ENCODE data around the gene YIF1A.

YIF1A gene

DNA sequence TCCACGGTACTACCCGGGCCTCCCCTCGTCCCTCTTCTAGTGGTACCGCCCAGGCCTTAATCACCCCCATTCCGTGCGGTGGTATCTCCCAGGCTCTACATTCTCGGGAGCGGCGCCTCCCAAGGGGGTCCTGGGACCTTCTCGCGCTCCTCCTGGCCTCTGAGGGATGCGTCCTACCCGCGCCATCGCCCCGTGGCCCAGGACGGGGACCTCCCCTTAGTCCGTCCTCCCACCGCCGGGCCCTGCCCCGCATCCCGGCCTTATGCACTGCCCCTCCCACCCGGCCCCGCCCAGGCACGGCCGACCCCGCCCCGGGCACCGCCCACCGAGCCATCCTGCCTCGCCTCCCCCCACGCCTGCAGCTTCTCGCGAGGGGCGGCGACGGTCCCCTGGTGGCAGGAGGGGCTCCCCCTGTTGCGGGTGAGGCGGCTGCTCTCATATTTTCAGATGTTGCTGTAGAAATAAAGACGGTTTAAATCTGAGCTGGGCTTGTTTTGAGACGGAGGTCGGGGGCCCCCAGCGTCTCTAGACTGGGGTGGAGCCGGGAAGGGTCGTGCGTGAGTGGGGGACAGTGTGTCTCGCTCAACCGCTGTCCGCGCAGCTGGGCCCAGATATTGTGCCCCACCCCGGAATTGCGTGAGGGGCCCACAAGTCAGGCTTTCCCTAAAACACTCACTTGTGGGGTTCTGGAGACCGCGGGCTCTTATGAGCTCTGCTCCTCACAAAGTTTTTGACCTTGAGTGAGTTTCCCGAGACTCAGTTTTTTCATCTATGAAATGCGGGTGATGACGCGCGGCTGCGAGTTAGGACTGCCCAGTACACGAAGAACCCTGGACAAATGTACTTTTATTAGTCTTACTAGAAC is 21.3 kb downstream of the YIF1A start (continued):
- TF ChIP-seq, protein P1, sequence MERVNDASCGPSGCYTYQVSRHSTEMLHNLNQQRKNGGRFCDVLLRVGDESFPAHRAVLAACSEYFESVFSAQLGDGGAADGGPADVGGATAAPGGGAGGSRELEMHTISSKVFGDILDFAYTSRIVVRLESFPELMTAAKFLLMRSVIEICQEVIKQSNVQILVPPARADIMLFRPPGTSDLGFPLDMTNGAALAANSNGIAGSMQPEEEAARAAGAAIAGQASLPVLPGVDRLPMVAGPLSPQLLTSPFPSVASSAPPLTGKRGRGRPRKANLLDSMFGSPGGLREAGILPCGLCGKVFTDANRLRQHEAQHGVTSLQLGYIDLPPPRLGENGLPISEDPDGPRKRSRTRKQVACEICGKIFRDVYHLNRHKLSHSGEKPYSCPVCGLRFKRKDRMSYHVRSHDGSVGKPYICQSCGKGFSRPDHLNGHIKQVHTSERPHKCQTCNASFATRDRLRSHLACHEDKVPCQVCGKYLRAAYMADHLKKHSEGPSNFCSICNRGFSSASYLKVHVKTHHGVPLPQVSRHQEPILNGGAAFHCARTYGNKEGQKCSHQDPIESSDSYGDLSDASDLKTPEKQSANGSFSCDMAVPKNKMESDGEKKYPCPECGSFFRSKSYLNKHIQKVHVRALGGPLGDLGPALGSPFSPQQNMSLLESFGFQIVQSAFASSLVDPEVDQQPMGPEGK (tag by site-specific recombination; IDR thresholded peaks at IDR 0.05) = peak; percentile 83
- TF ChIP-seq GLIS2 (tag by site-specific recombination; IDR thresholded peaks at IDR 0.05) (peak; percentile 87; the same call in 1 of the 2 replicates), EGR2 (tag by site-specific recombination; IDR thresholded peaks at IDR 0.05; ENCODE audit: low read depth) (0 out of 2 replicates have a peak, but pooled peaks have one; percentile 16), ZNF354C (tag by site-specific recombination; IDR thresholded peaks at IDR 0.05; ENCODE audit: borderline replicate concordance, low read depth) (no peak)
- TF ChIP-seq, protein P2, sequence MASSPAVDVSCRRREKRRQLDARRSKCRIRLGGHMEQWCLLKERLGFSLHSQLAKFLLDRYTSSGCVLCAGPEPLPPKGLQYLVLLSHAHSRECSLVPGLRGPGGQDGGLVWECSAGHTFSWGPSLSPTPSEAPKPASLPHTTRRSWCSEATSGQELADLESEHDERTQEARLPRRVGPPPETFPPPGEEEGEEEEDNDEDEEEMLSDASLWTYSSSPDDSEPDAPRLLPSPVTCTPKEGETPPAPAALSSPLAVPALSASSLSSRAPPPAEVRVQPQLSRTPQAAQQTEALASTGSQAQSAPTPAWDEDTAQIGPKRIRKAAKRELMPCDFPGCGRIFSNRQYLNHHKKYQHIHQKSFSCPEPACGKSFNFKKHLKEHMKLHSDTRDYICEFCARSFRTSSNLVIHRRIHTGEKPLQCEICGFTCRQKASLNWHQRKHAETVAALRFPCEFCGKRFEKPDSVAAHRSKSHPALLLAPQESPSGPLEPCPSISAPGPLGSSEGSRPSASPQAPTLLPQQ (tag by site-specific recombination; IDR thresholded peaks at IDR 0.05) = peak; percentile 82

DNA sequence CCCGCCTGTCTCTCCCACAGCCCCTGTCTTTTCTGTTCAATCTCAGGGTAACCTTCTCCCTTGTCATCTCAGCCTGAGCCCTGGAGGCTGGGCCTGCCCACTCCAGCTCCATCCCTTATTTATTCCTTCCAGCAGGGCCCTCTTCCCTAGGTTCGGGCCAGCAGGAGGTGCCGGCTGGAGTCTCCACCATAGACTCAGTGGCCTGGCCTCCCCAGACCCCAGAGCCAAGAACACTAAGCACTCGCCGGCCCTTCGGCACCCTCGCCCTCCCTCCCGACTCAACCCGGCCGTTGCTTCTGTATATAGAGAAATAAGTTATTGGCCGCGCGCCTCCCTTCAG is 21.9 kb downstream of the YIF1A start:
- Histone ChIP-seq H3K9me3 (ENCODE audit: control insufficient read depth, insufficient read depth, low read depth, low read length) (no peaks in the 10 kb centered on the region), H3K4me1 (ENCODE audit: control insufficient read depth, insufficient read depth, low read length) (peaks cover 2% of the 10 kb centered on the region; the same call in 1 of the 2 replicates), H3K27ac (ENCODE audit: extremely low read depth, low read depth, low read length) (no peak overlapping the region), H3K36me3 (ENCODE audit: control insufficient read depth in 2 of 2, insufficient read depth in 1 of 2, low read length in 2 of 2) (peaks cover 0 to 66% of the 10 kb centered on the region in 2 experiments; a peak in 2 of 3 replicates), H3K4me3 (ENCODE audit: low read depth, low read length) (no peak overlapping the region)
- POLR2A ChIA-PET = interaction anchor here (1.3 to 1.8 kb wide), 5 partner anchors 15 to 46 kb away, joined by 3 to 9 read pairs (median 5); partner anchors contain the start of gene YIF1A
- TF ChIP-seq WT1 (tag by site-specific recombination; IDR thresholded peaks at IDR 0.05) (no peak), ZNF354C (tag by site-specific recombination; IDR thresholded peaks at IDR 0.05; ENCODE audit: borderline replicate concordance, low read depth) (no peak), HOXA7 (CRISPR knock-in tag; IDR thresholded peaks at IDR 0.05; ENCODE audit: borderline replicate concordance) (no peak), ZNF239 (tag by site-specific recombination; IDR thresholded peaks at IDR 0.05) (no peak), KLF9 (tag by site-specific recombination; IDR thresholded peaks at IDR 0.05; ENCODE audit: low read depth) (no peak), EGR2 (tag by site-specific recombination; IDR thresholded peaks at IDR 0.05; ENCODE audit: low read depth) (no peak)
- TF ChIP-seq, protein P3, sequence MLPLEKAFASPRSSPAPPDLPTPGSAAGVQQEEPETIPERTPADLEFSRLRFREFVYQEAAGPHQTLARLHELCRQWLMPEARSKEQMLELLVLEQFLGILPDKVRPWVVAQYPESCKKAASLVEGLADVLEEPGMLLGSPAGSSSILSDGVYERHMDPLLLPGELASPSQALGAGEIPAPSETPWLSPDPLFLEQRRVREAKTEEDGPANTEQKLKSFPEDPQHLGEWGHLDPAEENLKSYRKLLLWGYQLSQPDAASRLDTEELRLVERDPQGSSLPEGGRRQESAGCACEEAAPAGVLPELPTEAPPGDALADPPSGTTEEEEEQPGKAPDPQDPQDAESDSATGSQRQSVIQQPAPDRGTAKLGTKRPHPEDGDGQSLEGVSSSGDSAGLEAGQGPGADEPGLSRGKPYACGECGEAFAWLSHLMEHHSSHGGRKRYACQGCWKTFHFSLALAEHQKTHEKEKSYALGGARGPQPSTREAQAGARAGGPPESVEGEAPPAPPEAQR (tag by site-specific recombination; IDR thresholded peaks at IDR 0.05) = no peak
- TF ChIP-seq, protein P4, sequence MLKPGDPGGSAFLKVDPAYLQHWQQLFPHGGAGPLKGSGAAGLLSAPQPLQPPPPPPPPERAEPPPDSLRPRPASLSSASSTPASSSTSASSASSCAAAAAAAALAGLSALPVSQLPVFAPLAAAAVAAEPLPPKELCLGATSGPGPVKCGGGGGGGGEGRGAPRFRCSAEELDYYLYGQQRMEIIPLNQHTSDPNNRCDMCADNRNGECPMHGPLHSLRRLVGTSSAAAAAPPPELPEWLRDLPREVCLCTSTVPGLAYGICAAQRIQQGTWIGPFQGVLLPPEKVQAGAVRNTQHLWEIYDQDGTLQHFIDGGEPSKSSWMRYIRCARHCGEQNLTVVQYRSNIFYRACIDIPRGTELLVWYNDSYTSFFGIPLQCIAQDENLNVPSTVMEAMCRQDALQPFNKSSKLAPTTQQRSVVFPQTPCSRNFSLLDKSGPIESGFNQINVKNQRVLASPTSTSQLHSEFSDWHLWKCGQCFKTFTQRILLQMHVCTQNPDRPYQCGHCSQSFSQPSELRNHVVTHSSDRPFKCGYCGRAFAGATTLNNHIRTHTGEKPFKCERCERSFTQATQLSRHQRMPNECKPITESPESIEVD (tag by site-specific recombination; IDR thresholded peaks at IDR 0.05) = no peak
- CTCF ChIA-PET = interaction anchor here (0.9 to 1.4 kb wide), 3 partner anchors 15 to 198 kb away, joined by 3 to 6 read pairs (median 4); no protein-coding TSS in a partner anchor

DNA sequence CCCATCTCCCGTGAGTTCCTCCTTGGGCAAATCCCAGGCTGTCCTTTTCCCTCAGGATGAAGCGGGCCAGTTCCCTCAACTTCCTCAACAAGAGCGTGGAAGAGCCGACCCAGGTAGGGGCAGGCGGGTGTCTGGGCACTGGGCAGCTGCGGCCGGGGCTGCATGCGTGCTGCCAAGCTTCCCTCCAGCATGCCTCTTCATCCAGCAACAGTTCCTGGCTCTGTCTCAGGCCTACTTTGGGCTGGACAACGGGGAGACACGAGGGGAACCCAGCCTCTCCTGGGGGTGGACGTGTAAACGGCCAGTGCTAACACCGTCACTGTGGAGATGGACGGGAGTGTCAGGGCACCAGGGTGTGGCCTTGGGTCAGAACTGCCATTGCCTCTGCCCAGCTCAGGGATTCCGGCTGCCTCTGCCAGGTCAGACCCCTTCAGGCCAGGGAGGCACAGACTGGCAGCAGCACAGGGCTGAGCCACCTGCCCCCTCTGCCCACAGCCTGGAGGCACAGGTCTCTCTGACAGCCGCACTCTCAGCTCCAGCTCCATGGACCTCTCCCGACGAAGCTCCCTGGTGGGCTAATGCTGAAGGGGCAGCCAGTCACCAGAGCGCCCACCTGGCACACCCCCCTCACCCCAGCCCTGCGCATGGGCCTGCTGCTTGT is 22.4 kb downstream of the YIF1A start:
- ChIA-PET POLR2A (interaction anchor here (0.6 to 1.8 kb wide), 3 partner anchors 12 to 22 kb away, joined by 3 to 6 read pairs (median 5); partner anchors contain the start of gene YIF1A), CTCF (interaction anchor here (0.9 to 1.1 kb wide), 2 partner anchors 43 to 197 kb away, joined by 3 to 4 read pairs; no protein-coding TSS in a partner anchor)
- H3K4me1 ChIP-seq (ENCODE audit: control insufficient read depth, insufficient read depth, low read length) = peaks cover 2% of the 10 kb centered on the region; the same call in 1 of the 2 replicates
- H3K27ac ChIP-seq (ENCODE audit: extremely low read depth, low read depth, low read length) = no peak overlapping the region
- H3K4me3 ChIP-seq (ENCODE audit: low read depth, low read length) = no peak overlapping the region
- no peaks in the 10 kb centered on the region for H3K9me3 ChIP-seq (ENCODE audit: control insufficient read depth, insufficient read depth, low read depth, low read length)
- TF ChIP-seq, protein P5, sequence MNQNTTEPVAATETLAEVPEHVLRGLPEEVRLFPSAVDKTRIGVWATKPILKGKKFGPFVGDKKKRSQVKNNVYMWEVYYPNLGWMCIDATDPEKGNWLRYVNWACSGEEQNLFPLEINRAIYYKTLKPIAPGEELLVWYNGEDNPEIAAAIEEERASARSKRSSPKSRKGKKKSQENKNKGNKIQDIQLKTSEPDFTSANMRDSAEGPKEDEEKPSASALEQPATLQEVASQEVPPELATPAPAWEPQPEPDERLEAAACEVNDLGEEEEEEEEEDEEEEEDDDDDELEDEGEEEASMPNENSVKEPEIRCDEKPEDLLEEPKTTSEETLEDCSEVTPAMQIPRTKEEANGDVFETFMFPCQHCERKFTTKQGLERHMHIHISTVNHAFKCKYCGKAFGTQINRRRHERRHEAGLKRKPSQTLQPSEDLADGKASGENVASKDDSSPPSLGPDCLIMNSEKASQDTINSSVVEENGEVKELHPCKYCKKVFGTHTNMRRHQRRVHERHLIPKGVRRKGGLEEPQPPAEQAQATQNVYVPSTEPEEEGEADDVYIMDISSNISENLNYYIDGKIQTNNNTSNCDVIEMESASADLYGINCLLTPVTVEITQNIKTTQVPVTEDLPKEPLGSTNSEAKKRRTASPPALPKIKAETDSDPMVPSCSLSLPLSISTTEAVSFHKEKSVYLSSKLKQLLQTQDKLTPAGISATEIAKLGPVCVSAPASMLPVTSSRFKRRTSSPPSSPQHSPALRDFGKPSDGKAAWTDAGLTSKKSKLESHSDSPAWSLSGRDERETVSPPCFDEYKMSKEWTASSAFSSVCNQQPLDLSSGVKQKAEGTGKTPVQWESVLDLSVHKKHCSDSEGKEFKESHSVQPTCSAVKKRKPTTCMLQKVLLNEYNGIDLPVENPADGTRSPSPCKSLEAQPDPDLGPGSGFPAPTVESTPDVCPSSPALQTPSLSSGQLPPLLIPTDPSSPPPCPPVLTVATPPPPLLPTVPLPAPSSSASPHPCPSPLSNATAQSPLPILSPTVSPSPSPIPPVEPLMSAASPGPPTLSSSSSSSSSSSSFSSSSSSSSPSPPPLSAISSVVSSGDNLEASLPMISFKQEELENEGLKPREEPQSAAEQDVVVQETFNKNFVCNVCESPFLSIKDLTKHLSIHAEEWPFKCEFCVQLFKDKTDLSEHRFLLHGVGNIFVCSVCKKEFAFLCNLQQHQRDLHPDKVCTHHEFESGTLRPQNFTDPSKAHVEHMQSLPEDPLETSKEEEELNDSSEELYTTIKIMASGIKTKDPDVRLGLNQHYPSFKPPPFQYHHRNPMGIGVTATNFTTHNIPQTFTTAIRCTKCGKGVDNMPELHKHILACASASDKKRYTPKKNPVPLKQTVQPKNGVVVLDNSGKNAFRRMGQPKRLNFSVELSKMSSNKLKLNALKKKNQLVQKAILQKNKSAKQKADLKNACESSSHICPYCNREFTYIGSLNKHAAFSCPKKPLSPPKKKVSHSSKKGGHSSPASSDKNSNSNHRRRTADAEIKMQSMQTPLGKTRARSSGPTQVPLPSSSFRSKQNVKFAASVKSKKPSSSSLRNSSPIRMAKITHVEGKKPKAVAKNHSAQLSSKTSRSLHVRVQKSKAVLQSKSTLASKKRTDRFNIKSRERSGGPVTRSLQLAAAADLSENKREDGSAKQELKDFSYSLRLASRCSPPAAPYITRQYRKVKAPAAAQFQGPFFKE (tag by site-specific recombination; IDR thresholded peaks at IDR 0.05; ENCODE audit: borderline replicate concordance) = no peak
- TF ChIP-seq, protein P6, sequence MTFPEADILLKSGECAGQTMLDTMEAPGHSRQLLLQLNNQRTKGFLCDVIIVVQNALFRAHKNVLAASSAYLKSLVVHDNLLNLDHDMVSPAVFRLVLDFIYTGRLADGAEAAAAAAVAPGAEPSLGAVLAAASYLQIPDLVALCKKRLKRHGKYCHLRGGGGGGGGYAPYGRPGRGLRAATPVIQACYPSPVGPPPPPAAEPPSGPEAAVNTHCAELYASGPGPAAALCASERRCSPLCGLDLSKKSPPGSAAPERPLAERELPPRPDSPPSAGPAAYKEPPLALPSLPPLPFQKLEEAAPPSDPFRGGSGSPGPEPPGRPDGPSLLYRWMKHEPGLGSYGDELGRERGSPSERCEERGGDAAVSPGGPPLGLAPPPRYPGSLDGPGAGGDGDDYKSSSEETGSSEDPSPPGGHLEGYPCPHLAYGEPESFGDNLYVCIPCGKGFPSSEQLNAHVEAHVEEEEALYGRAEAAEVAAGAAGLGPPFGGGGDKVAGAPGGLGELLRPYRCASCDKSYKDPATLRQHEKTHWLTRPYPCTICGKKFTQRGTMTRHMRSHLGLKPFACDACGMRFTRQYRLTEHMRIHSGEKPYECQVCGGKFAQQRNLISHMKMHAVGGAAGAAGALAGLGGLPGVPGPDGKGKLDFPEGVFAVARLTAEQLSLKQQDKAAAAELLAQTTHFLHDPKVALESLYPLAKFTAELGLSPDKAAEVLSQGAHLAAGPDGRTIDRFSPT (tag by site-specific recombination; IDR thresholded peaks at IDR 0.05) = peak; percentile 57
- peaks cover 0 to 66% of the 10 kb centered on the region in 2 experiments; a peak in 2 of 3 replicates for H3K36me3 ChIP-seq (ENCODE audit: control insufficient read depth in 2 of 2, insufficient read depth in 1 of 2, low read length in 2 of 2)

Data from HEK293 (cell line).